ENCODE data around the gene ATG7. TPM values are rescaled to one million over a fixed set of nuclear protein-coding genes. Genes with fewer than 3 reads are reported as not detected.

Gene ATG7
- total RNA-seq, 1 experiment from 2014 or later = 30.0 TPM

- in situ Hi-C loops (cut with HindIII; ENCODE audit: low pct_unique_long_range_greater_than_20kb, low sequenced_read_pairs) = no loop called here
- DNase-seq (ENCODE audit: low read depth, low spot score) = no peak
Measured at GRCh38 chr3:11604139-11604892, 332.1 kb downstream of the ATG7 start.

DNA sequence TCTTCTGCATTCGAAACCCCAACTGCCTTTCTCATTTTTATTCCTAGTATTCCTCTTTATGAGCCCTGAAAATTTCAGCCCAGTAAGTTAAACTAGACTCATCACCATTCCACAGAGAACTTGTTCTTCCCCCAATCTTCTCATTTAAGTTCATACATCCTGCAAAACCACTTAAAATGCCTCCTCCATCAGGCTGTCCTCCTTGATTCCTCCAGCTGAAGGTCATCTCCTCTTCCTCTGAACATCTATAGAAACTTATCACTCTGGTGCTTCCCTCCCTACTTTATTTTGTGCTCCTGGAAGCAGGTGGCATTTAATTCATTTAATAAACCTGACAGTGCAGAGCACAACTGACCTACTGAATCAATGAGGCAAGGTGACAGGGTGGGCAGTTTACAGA, 333.2 kb downstream of the ATG7 start:
- DNase-seq (ENCODE audit: low read depth, low spot score) = no peak
- in situ Hi-C loops (cut with HindIII; ENCODE audit: low pct_unique_long_range_greater_than_20kb, low sequenced_read_pairs) = no loop called here

- DNase-seq (ENCODE audit: low read depth, low spot score) = no peak
Measured at GRCh38 chr3:11606090-11606784, 334.0 kb downstream of the ATG7 start.

DNA sequence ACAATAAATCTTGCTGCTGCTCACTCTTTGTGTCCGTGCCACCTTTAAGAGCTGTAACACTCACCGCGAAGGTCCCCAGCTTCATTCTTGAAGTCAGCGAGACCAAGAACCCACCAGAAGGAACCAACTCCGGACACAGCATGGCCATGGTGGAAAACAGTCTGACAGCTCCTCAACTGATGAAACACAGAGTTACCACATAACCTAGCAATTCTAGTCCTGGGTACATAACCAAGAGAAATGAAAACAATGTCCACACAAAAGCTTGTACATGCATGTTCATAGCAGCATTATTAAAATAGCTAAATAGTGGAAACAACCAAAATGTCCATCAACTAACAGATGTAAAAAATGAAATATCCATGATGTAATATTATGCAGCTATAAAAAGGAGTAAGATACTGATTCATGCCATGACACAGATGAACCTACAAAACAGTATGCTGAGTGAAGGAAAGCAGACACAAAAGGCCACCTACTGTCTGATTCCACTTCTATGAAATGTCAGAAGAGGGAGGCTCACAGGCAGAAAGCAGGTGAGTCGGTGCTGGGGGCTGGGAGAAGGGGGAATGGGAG, 334.8 kb downstream of the ATG7 start:
- in situ Hi-C loops (cut with HindIII; ENCODE audit: low pct_unique_long_range_greater_than_20kb, low sequenced_read_pairs) = no loop called here
- DNase-seq (ENCODE audit: low read depth, low spot score) = no peak

More at GRCh38 chr3:11606090-11606784, 334.0 kb downstream of the ATG7 start:
- in situ Hi-C loops (cut with HindIII; ENCODE audit: low pct_unique_long_range_greater_than_20kb, low sequenced_read_pairs) = no loop called here

Small RNA genes lying within 50 kb of the gene (small RNA-seq; reads per million reads assigned to genes)
- gene AC022001.1 = 0 reads per million in 2 experiments
- gene AC026185.1 = 0 reads per million in 2 experiments
- gene AC083855.1 = 0 reads per million in 2 experiments

Other genes starting within 250 kb of the ATG7 start
- gene HRH1, start 117.9 kb upstream of the ATG7 start, total RNA-seq (2014; rRNA removed; shearing (Covaris generic)) = not detected in 2 replicates